Astrocyte (in vitro differentiated cells and primary cell): ENCODE data around the gene TMTC2. TPM values are rescaled to one million over a fixed set of nuclear protein-coding genes. Genes with fewer than 3 reads are reported as not detected.

Experiments used
- DNase-seq: peaks from one replicate; pipeline ENCODE4 v3.0.0-alpha.2; 2010; ENCODE audit warnings: low read depth
- FAIRE-seq: peaks from 2 replicates; lab custom pipeline; 2011; peaks lifted over from hg19 to GRCh38; lab: Jason Lieb, UNC
- H2AFZ ChIP-seq: 2 replicates; pipeline ENCODE4 v1.6.0; 2012; ENCODE audit warnings: low read depth, low read length, inconsistent platforms
- H3K27ac ChIP-seq: 2 replicates; pipeline ENCODE4 v1.5.1; 2011; ENCODE audit warnings: low read depth, low read length, inconsistent platforms
- H3K27me3 ChIP-seq: 2 replicates; pipeline ENCODE4 v1.6.0; 2011; ENCODE audit warnings: low read length, inconsistent platforms; ENCODE audit not compliant: insufficient read depth
- H3K36me3 ChIP-seq: 2 replicates; pipeline ENCODE4 v1.5.1; 2011; ENCODE audit warnings: low read length, inconsistent platforms; ENCODE audit not compliant: insufficient read depth
- H3K4me1 ChIP-seq: 2 replicates; pipeline ENCODE4 v1.5.1; 2011; ENCODE audit warnings: low read length, inconsistent platforms; ENCODE audit not compliant: insufficient read depth
- H3K4me2 ChIP-seq: 2 replicates; pipeline ENCODE4 v1.6.0; 2012; ENCODE audit warnings: low read length, inconsistent platforms
- H3K4me3 ChIP-seq: 2 replicates; pipeline ENCODE4 v1.5.1; 2011; ENCODE audit warnings: low read depth, mild to moderate bottlenecking, low read length, inconsistent platforms; ENCODE audit not compliant: insufficient read depth
- H3K79me2 ChIP-seq: 2 replicates; pipeline ENCODE4 v1.6.0; 2012; ENCODE audit warnings: mild to moderate bottlenecking, low read length, inconsistent platforms; ENCODE audit not compliant: insufficient read depth
- H3K9ac ChIP-seq: 2 replicates; pipeline ENCODE4 v1.6.0; 2012; ENCODE audit warnings: mild to moderate bottlenecking, low read length, inconsistent platforms
- H3K9me3 ChIP-seq: 2 replicates; pipeline ENCODE4 v1.5.1; 2012; ENCODE audit warnings: low read depth, mild to moderate bottlenecking, low read length, inconsistent platforms; ENCODE audit not compliant: insufficient read depth
- H4K20me1 ChIP-seq: 2 replicates; pipeline ENCODE4 v1.6.0; 2012; ENCODE audit warnings: low read length, inconsistent platforms; ENCODE audit not compliant: insufficient read depth
- H3K27ac Mint-ChIP-seq: one replicate; pipeline ENCODE4 v1.8.0; 2021; ENCODE audit warnings: mild to moderate bottlenecking, mixed read lengths; ENCODE audit not compliant: unreplicated experiment
- H3K27me3 Mint-ChIP-seq: one replicate; pipeline ENCODE4 v1.8.0; 2021; ENCODE audit warnings: low read depth, mixed read lengths; ENCODE audit not compliant: unreplicated experiment
- H3K36me3 Mint-ChIP-seq: one replicate; pipeline ENCODE4 v1.8.0; 2021; ENCODE audit warnings: low read depth, mixed read lengths; ENCODE audit not compliant: unreplicated experiment
- H3K4me1 Mint-ChIP-seq: one replicate; pipeline ENCODE4 v1.8.0; 2021; ENCODE audit warnings: low read depth, mixed read lengths; ENCODE audit not compliant: unreplicated experiment
- H3K4me3 Mint-ChIP-seq: one replicate; pipeline ENCODE4 v1.8.0; 2021; ENCODE audit warnings: mild to moderate bottlenecking, moderate library complexity, mixed read lengths; ENCODE audit not compliant: unreplicated experiment
- H3K9me3 Mint-ChIP-seq: one replicate; pipeline ENCODE4 v1.8.0; 2021; ENCODE audit warnings: mild to moderate bottlenecking, mixed read lengths; ENCODE audit not compliant: unreplicated experiment
- EZH2 ChIP-seq: IDR thresholded peaks from 2 replicates; pipeline ENCODE4 v1.6.1; 2012; ENCODE audit warnings: mild to moderate bottlenecking, low read length, inconsistent platforms; ENCODE audit not compliant: insufficient read depth
- total RNA-seq: library from RNA; stranded (reverse); gene quantifications from 2 replicates; pipeline ENCODE4 v1.2.1, GENCODE V29; 2021
- TF ChIP-seq, protein P1 (sequence below): IDR thresholded peaks from 2 replicates; pipeline ENCODE4 v1.5.1; 2011; ENCODE audit warnings: low read depth, mild to moderate bottlenecking, inconsistent platforms, low read length, moderate library complexity; ENCODE audit not compliant: insufficient read depth

TMTC2 gene
- total RNA-seq, 1 donor from 2014 or later, result 2.2 TPM

- Histone ChIP-seq H3K36me3 (no peaks in the 10 kb centered on the region), H3K4me2 (no peak overlapping the region), H2AFZ (no peak overlapping the region), H3K9ac (no peak overlapping the region), H4K20me1 (no peaks in the 10 kb centered on the region), H3K27ac (no peak overlapping the region), H3K79me2 (no peaks in the 10 kb centered on the region), H3K4me3 (no peak overlapping the region), H3K9me3 (no peaks in the 10 kb centered on the region), H3K27me3 (no peaks in the 10 kb centered on the region), H3K4me1 (no peaks in the 10 kb centered on the region)
- H3K27me3 Mint-ChIP-seq, result no peaks in the 10 kb centered on the region
- H3K36me3 Mint-ChIP-seq, result no peaks in the 10 kb centered on the region
- no peaks in the 10 kb centered on the region for H3K4me1 Mint-ChIP-seq
- DNase-seq, result no peak
- no peak for TF ChIP-seq EZH2
- TF ChIP-seq, protein P1, sequence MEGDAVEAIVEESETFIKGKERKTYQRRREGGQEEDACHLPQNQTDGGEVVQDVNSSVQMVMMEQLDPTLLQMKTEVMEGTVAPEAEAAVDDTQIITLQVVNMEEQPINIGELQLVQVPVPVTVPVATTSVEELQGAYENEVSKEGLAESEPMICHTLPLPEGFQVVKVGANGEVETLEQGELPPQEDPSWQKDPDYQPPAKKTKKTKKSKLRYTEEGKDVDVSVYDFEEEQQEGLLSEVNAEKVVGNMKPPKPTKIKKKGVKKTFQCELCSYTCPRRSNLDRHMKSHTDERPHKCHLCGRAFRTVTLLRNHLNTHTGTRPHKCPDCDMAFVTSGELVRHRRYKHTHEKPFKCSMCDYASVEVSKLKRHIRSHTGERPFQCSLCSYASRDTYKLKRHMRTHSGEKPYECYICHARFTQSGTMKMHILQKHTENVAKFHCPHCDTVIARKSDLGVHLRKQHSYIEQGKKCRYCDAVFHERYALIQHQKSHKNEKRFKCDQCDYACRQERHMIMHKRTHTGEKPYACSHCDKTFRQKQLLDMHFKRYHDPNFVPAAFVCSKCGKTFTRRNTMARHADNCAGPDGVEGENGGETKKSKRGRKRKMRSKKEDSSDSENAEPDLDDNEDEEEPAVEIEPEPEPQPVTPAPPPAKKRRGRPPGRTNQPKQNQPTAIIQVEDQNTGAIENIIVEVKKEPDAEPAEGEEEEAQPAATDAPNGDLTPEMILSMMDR, result no peak
- H3K4me3 Mint-ChIP-seq, result no peak overlapping the region
- H3K27ac Mint-ChIP-seq, result no peak overlapping the region
- H3K9me3 Mint-ChIP-seq, result no peaks in the 10 kb centered on the region
- no peak for FAIRE-seq
Observed at GRCh38 chr12:82696543-82696942, 9.8 kb downstream of the TMTC2 start.

DNA sequence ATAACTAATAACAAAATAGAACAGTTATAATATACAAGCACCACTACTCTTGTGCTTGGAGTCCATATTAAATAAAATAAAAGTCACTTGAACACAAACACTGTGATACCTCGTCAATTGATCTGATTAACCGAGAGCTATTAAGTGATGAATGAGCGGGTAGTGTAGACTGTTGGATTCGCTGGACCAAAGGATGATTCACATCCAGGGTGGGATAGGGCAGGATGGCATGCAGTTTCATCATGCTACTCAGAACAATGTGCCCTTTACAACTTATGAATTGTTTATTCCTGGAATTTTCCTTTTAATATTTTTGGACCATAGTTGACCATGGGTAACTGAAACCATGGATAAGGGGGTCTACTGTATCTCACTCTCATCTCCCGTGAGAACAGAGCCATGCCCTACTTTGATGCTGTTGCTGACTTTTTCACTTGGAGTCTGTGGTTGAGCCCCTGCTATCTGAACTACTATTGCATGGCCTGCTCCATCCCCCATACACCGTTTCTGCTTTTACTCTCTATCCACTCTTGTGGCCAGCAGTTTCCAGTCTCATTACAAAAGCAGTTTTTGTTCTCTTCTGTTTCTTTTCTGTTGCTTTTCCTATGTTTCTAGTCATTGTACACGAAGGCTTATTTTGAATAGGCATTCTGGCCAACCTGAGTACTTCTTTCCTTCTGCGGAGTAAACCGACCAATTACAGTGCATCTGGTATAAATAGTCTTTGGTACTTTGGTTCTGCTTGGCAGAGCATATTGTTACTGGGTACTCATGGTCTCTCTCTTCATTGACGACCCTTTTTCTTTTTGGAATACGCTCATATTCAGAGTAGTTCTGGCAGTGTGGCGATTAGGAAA, 12.2 kb downstream of the TMTC2 start:
- H3K27me3 ChIP-seq, result no peaks in the 10 kb centered on the region
- H3K4me2 ChIP-seq, result peak overlapping the region; percentile 40
- no peaks in the 10 kb centered on the region for H3K9me3 ChIP-seq
- Mint-ChIP-seq H3K27ac (no peak overlapping the region), H3K9me3 (no peaks in the 10 kb centered on the region), H3K27me3 (no peaks in the 10 kb centered on the region), H3K4me3 (no peak overlapping the region), H3K4me1 (no peaks in the 10 kb centered on the region), H3K36me3 (no peaks in the 10 kb centered on the region)
- FAIRE-seq, result no peak
- no peak overlapping the region for H3K4me3 ChIP-seq
- no peaks in the 10 kb centered on the region for H3K4me1 ChIP-seq
- H3K27ac ChIP-seq, result no peak overlapping the region
- H3K36me3 ChIP-seq, result no peaks in the 10 kb centered on the region
- TF ChIP-seq, protein P1, result no peak
- TF ChIP-seq EZH2, result no peak
- H3K79me2 ChIP-seq, result no peaks in the 10 kb centered on the region
- H4K20me1 ChIP-seq, result no peaks in the 10 kb centered on the region
- H3K9ac ChIP-seq, result no peak overlapping the region
- DNase-seq, result no peak
- H2AFZ ChIP-seq, result peak overlapping the region; percentile 5

- DNase-seq, result no peak
- FAIRE-seq, result no peak
- H3K4me1 Mint-ChIP-seq, result no peaks in the 10 kb centered on the region
- Histone ChIP-seq H2AFZ (no peak overlapping the region), H3K27me3 (no peaks in the 10 kb centered on the region), H3K79me2 (no peaks in the 10 kb centered on the region), H4K20me1 (no peaks in the 10 kb centered on the region), H3K36me3 (no peaks in the 10 kb centered on the region), H3K9ac (no peak overlapping the region), H3K9me3 (no peaks in the 10 kb centered on the region), H3K4me3 (no peak overlapping the region), H3K4me2 (no peak overlapping the region), H3K27ac (no peak overlapping the region), H3K4me1 (no peaks in the 10 kb centered on the region)
- TF ChIP-seq, protein P1, result no peak
- TF ChIP-seq EZH2, result no peak
- H3K9me3 Mint-ChIP-seq, result no peaks in the 10 kb centered on the region
- H3K27ac Mint-ChIP-seq, result no peak overlapping the region
- H3K4me3 Mint-ChIP-seq, result no peak overlapping the region
- H3K27me3 Mint-ChIP-seq, result no peaks in the 10 kb centered on the region
- no peaks in the 10 kb centered on the region for H3K36me3 Mint-ChIP-seq
Observed at GRCh38 chr12:82705774-82706173, 19.1 kb downstream of the TMTC2 start.
